HAP-1 (cell line): Measurements from ENCODE around the gene BTLA.

ENCODE experiments used
- DNase-seq, 2 experiments: peaks; one replicate each; pipeline ENCODE4 v3.0.0-alpha.2; 2016 to 2020; ENCODE audit warnings: low spot score in 2 of 2
- H3K27me3 ChIP-seq: fragments of 250-450 bp; sonication (Bioruptor Pico); 2 replicates; pipeline ENCODE4 v1.5.1; 2020; ENCODE audit warnings: low read depth, mild to moderate bottlenecking, moderate library complexity
- H3K36me3 ChIP-seq: fragments of 250-450 bp; sonication (Bioruptor Pico); replicated peaks from 2 replicates; pipeline ENCODE4 v1.5.1; 2020; ENCODE audit warnings: mild to moderate bottlenecking
- H3K4me1 ChIP-seq: fragments of 250-450 bp; sonication (Bioruptor Pico); 2 replicates; pipeline ENCODE4 v1.5.1; 2020; ENCODE audit warnings: mild to moderate bottlenecking
- H3K4me3 ChIP-seq: fragments of 250-450 bp; sonication (Bioruptor Pico); 2 replicates; pipeline ENCODE4 v1.5.1; 2020; ENCODE audit warnings: mild to moderate bottlenecking, moderate library complexity
- H3K9me3 ChIP-seq: fragments of 250-450 bp; sonication (Bioruptor Pico); 2 replicates; pipeline ENCODE4 v1.5.1; 2020; ENCODE audit warnings: mild to moderate bottlenecking, moderate library complexity
- in situ Hi-C: fragments of 300-500 bp; cut with MboI; formaldehyde crosslinking; loops from 3 replicates; pipeline ENCODE4 v1.14.3; 2020; ENCODE audit warnings: low sequenced_read_pairs, inconsistent platforms, mixed read lengths

Gene BTLA

GRCh38 chr3:112415390-112415789 is 83.9 kb downstream of the BTLA start:
- H3K36me3 ChIP-seq = no peaks in the 10 kb centered on the region
- H3K27me3 ChIP-seq = no peaks in the 10 kb centered on the region
- no peak overlapping the region for H3K4me3 ChIP-seq
- in situ Hi-C loops = no loop called here
- H3K9me3 ChIP-seq = no peaks in the 10 kb centered on the region
- no peaks in the 10 kb centered on the region for H3K4me1 ChIP-seq
- DNase-seq = no peak
